Panc1 (cell line): ENCODE data around the gene ADCY2. TPM values are rescaled to one million over a fixed set of nuclear protein-coding genes. Genes with fewer than 3 reads are reported as not detected.
A peak's percentile ranks its signal among the peaks of the same experiment; 100 is the strongest.

Experiments used
- ATAC-seq: fragments of 200-7000 bp; cut with Tn5 transposase; 2 replicates; pipeline ENCODE4 v1.9.1; 2020; ENCODE audit warnings: mild to moderate bottlenecking, moderate library complexity
- BruUV-seq: library from RNA; stranded (reverse); fragments of 400-500 nt; replicated peaks from 2 replicates; lab custom pipeline; 2021; lab: Mats Ljungman, UMichigan
- CTCF ChIA-PET: fragments of 300-600 bp; sonication (Branson Sonifier 250); formaldehyde crosslinking; loops from one replicate; lab custom pipeline; 2022; ENCODE audit warnings: antibody characterized with exemption; lab: Charles Lee
- POLR2A ChIA-PET: fragments of 300-600 bp; sonication (Branson Sonifier 250); formaldehyde crosslinking; loops from one replicate; lab custom pipeline; 2022; ENCODE audit warnings: antibody characterized with exemption; lab: Charles Lee
- DNase-seq: peaks from one replicate; pipeline ENCODE4 v3.0.0-alpha.2; 2010; ENCODE audit warnings: low read depth, low spot score
- H3K27ac ChIP-seq: 2 replicates; pipeline ENCODE4 v1.5.1; 2011; ENCODE audit warnings: mild to moderate bottlenecking, low read length, inconsistent platforms
- H3K27me3 ChIP-seq: fragments of 200-500 bp; sonication (Bioruptor generic); 2 replicates; pipeline ENCODE4 v1.6.0; 2014; ENCODE audit warnings: low read length, inconsistent platforms; ENCODE audit not compliant: control insufficient read depth, insufficient read depth
- H3K36me3 ChIP-seq: fragments of 200-500 bp; sonication (Bioruptor generic); 2 replicates; pipeline ENCODE4 v1.5.1; 2014; ENCODE audit warnings: inconsistent platforms, mild to moderate bottlenecking, low read length, moderate library complexity; ENCODE audit not compliant: control insufficient read depth, insufficient read depth
- H3K4me1 ChIP-seq: 2 replicates; pipeline ENCODE4 v1.5.1; 2011; ENCODE audit warnings: inconsistent platforms, mild to moderate bottlenecking, low read length, moderate library complexity; ENCODE audit not compliant: control insufficient read depth, insufficient read depth
- H3K4me3 ChIP-seq, 2 experiments: 2 replicates each; pipeline ENCODE4 v1.5.1; 2011 to 2012; ENCODE audit warnings: low read depth in 2 of 2, low read length in 2 of 2, mild to moderate bottlenecking in 2 of 2, inconsistent platforms in 1 of 2, moderate library complexity in 1 of 2
- H3K9me3 ChIP-seq: fragments of 200-500 bp; sonication (Bioruptor generic); 2 replicates; pipeline ENCODE4 v1.5.1; 2014; ENCODE audit warnings: low read depth, mild to moderate bottlenecking, inconsistent platforms, low read length, moderate library complexity; ENCODE audit not compliant: control insufficient read depth, insufficient read depth
- POLR2AphosphoS5 ChIP-seq: IDR thresholded peaks from 2 replicates; pipeline ENCODE4 v1.6.1; 2012; ENCODE audit warnings: mild to moderate bottlenecking, low read depth, low read length, moderate library complexity
- SIN3A ChIP-seq: IDR thresholded peaks from 2 replicates; pipeline ENCODE4 v1.6.1; 2012; ENCODE audit warnings: low read depth, mild to moderate bottlenecking, low read length, moderate library complexity, borderline replicate concordance; ENCODE audit not compliant: insufficient read depth
- TCF7L2 ChIP-seq: IDR thresholded peaks from 2 replicates; pipeline ENCODE4 v1.6.1; 2011; ENCODE audit warnings: mild to moderate bottlenecking, low read depth, low read length, inconsistent platforms
- in situ Hi-C: cut with HindIII; loops from 2 replicates; pipeline ENCODE4 v1.10.0; 2016; ENCODE audit warnings: low sequenced_read_pairs, low pct_unique_long_range_greater_than_20kb
- intact Hi-C: fragments of 100-400 bp; cut with micrococcal nuclease; formaldehyde crosslinking; loops from one replicate; pipeline ENCODE4 v1.10.0; 2022; ENCODE audit not compliant: unreplicated experiment
- total RNA-seq: library from RNA; stranded (reverse); gene quantifications from one replicate; pipeline ENCODE4 v1.2.1, GENCODE V29; 2021; ENCODE audit not compliant: unreplicated experiment
- TF ChIP-seq, protein P1 (sequence below), 2 experiments: IDR thresholded peaks; 2 replicates each; pipeline ENCODE4 v1.6.1; 2011 to 2012; ENCODE audit warnings: low read depth in 2 of 2, control low read depth in 1 of 2, low read length in 1 of 2, mild to moderate bottlenecking in 1 of 2, moderate library complexity in 1 of 2; ENCODE audit not compliant: insufficient read depth in 1 of 2
- TF ChIP-seq, protein P2 (sequence below): fragments of 450-650 bp; IDR thresholded peaks from 2 replicates; pipeline ENCODE4 v1.5.1; 2017; ENCODE audit warnings: mild to moderate bottlenecking

The ADCY2 gene
- total RNA-seq, 1 experiment from 2014 or later: 0.13 TPM

- BruUV-seq: no TSS peak
- H3K27ac ChIP-seq: no peak within 1 kb of the TSS
- ChIA-PET POLR2A (interaction anchor here (0.7 to 0.8 kb wide), 2 partner anchors 17 to 55 kb away, joined by 3 to 6 read pairs; no protein-coding TSS in a partner anchor), CTCF (no interaction called here)
- peak; percentile 94 for ATAC-seq
- TF ChIP-seq POLR2AphosphoS5 (no peak), TCF7L2 (no peak), SIN3A (peak; percentile 65; the same call in 1 of the 2 replicates)
- TF ChIP-seq, protein P1, sequence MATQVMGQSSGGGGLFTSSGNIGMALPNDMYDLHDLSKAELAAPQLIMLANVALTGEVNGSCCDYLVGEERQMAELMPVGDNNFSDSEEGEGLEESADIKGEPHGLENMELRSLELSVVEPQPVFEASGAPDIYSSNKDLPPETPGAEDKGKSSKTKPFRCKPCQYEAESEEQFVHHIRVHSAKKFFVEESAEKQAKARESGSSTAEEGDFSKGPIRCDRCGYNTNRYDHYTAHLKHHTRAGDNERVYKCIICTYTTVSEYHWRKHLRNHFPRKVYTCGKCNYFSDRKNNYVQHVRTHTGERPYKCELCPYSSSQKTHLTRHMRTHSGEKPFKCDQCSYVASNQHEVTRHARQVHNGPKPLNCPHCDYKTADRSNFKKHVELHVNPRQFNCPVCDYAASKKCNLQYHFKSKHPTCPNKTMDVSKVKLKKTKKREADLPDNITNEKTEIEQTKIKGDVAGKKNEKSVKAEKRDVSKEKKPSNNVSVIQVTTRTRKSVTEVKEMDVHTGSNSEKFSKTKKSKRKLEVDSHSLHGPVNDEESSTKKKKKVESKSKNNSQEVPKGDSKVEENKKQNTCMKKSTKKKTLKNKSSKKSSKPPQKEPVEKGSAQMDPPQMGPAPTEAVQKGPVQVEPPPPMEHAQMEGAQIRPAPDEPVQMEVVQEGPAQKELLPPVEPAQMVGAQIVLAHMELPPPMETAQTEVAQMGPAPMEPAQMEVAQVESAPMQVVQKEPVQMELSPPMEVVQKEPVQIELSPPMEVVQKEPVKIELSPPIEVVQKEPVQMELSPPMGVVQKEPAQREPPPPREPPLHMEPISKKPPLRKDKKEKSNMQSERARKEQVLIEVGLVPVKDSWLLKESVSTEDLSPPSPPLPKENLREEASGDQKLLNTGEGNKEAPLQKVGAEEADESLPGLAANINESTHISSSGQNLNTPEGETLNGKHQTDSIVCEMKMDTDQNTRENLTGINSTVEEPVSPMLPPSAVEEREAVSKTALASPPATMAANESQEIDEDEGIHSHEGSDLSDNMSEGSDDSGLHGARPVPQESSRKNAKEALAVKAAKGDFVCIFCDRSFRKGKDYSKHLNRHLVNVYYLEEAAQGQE (IDR thresholded peaks at IDR 0.05; ENCODE audit: insufficient read depth in 1 of 2, low read depth in 2 of 2, low read length in 1 of 2): no peak
- TF ChIP-seq, protein P2, sequence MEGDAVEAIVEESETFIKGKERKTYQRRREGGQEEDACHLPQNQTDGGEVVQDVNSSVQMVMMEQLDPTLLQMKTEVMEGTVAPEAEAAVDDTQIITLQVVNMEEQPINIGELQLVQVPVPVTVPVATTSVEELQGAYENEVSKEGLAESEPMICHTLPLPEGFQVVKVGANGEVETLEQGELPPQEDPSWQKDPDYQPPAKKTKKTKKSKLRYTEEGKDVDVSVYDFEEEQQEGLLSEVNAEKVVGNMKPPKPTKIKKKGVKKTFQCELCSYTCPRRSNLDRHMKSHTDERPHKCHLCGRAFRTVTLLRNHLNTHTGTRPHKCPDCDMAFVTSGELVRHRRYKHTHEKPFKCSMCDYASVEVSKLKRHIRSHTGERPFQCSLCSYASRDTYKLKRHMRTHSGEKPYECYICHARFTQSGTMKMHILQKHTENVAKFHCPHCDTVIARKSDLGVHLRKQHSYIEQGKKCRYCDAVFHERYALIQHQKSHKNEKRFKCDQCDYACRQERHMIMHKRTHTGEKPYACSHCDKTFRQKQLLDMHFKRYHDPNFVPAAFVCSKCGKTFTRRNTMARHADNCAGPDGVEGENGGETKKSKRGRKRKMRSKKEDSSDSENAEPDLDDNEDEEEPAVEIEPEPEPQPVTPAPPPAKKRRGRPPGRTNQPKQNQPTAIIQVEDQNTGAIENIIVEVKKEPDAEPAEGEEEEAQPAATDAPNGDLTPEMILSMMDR: peak; percentile 45
- peak within 1 kb of the TSS; percentile 47 to 53 for H3K4me3 ChIP-seq
- no peaks in the 10 kb centered on the region for H3K36me3 ChIP-seq
- no peak for DNase-seq
- H3K27me3 ChIP-seq: no peaks in the 10 kb centered on the region
- no peaks in the 10 kb centered on the region for H3K9me3 ChIP-seq
- in situ Hi-C loops (no loop called here), intact Hi-C loops (no loop called here)
- no peaks in the 10 kb centered on the region; the same call in 1 of the 2 replicates for H3K4me1 ChIP-seq
Measured at GRCh38 chr5:7850395-7851239, 454.7 kb downstream of the ADCY2 start, which contains the start of gene CFAP90. TSS of gene CFAP90 (minus strand) at chr5:7851133. CDS start at chr5:7851021, 112 bp downstream.

DNA sequence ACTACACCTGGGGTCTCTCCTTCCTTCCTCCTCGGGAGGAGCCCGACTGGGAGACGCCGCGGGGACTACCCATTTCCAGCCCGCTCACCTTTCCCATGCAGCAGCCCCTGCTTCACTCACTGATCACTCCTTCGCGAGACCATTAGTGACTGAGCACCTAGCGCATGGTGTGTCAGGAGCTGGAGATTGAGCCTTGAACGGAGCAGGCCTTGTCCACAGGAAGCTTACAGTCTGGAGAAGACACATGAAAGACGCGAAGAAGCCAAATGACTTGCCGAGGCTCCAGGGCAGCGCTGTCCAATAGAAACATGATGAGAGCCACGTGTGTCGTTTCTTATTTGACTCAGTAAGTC lies 455.3 kb downstream of the ADCY2 start:
- no peak for TF ChIP-seq POLR2AphosphoS5
- TF ChIP-seq, protein P2: 0 out of 2 replicates have a peak, but pooled peaks have one; percentile 16
- ATAC-seq (peak; percentile 53; the same call in 1 of the 2 replicates), DNase-seq (no peak)
- ChIA-PET CTCF (no interaction called here), POLR2A (interaction anchor here (0.8 kb wide), 1 partner anchor 17 kb away, joined by 6 read pairs; no protein-coding TSS in a partner anchor)
- intact Hi-C loops (no loop called here), in situ Hi-C loops (no loop called here)
- no TSS peak for BruUV-seq
- Histone ChIP-seq H3K36me3 (no peaks in the 10 kb centered on the region), H3K4me1 (no peaks in the 10 kb centered on the region; the same call in 1 of the 2 replicates), H3K9me3 (no peaks in the 10 kb centered on the region), H3K27ac (no peak overlapping the region), H3K4me3 (peak overlapping the region; percentile 47 to 53), H3K27me3 (no peaks in the 10 kb centered on the region)
